GM12878 (cell line): ENCODE results near the gene DRAP1. TPM values are rescaled to one million over a fixed set of nuclear protein-coding genes. Genes with fewer than 3 reads are reported as not detected.

Source experiments
- ATAC-seq: fragments of 200-7000 bp; cut with Tn5 transposase; 3 replicates; pipeline ENCODE4 v1.9.1; 2020; ENCODE audit warnings: mild to moderate bottlenecking, moderate library complexity
- BruUV-seq: library from RNA; stranded (reverse); fragments of 400-500 nt; replicated peaks from 2 replicates; lab custom pipeline; 2021; lab: Mats Ljungman, UMichigan
- CTCF ChIA-PET: fragments of 300-600 bp; sonication (Branson Sonifier 250); formaldehyde crosslinking; extraction: SDS; loops from one replicate; lab custom pipeline; 2021; ENCODE audit warnings: inconsistent platforms; lab: Yijun Ruan, JAX
- POLR2A ChIA-PET: fragments of 350-600 bp; formaldehyde crosslinking; extraction: SDS; loops from one replicate; lab custom pipeline; 2021; ENCODE audit warnings: inconsistent platforms; lab: Charles Lee
- RAD21 ChIA-PET: fragments of 300-600 bp; sonication (Branson Sonifier 250); formaldehyde crosslinking; loops from one replicate; lab custom pipeline; 2023; ENCODE audit warnings: antibody characterized with exemption; ENCODE audit not compliant: unreplicated experiment; lab: Charles Lee
- SMC1A ChIA-PET: fragments of 300-600 bp; sonication (Branson Sonifier 250); formaldehyde crosslinking; loops from one replicate; lab custom pipeline; 2023; ENCODE audit not compliant: unreplicated experiment, uncharacterized antibody; lab: Charles Lee
- DNase-seq: peaks from one replicate; pipeline ENCODE4 v3.0.0-alpha.2; 2011; ENCODE audit warnings: low read depth, low spot score
- FAIRE-seq: peaks from 3 replicates; lab custom pipeline; 2011; peaks lifted over from hg19 to GRCh38; lab: Jason Lieb, UNC
- H2AFZ ChIP-seq: 2 replicates; pipeline ENCODE4 v1.6.0; 2011; ENCODE audit warnings: low read depth, low read length, control low read depth; ENCODE audit not compliant: control insufficient read depth
- H3K27ac ChIP-seq: 2 replicates; pipeline ENCODE4 v1.5.1; 2011; ENCODE audit warnings: control low read depth; ENCODE audit not compliant: control insufficient read depth, insufficient read depth
- H3K27me3 ChIP-seq, 2 experiments: replicated peaks in 1 of 2; 2 replicates each; pipeline versions ENCODE4 v1.6.0 to v1.6.1; 2011; ENCODE audit warnings: low read length in 1 of 2; ENCODE audit not compliant: control insufficient read depth in 2 of 2, insufficient read depth in 2 of 2
- H3K36me3 ChIP-seq, 2 experiments: 2 replicates each; pipeline ENCODE4 v1.5.1; 2011; ENCODE audit warnings: low read length in 1 of 2; ENCODE audit not compliant: control insufficient read depth in 2 of 2, insufficient read depth in 2 of 2
- H3K4me1 ChIP-seq: 2 replicates; pipeline ENCODE4 v1.6.1; 2011; ENCODE audit warnings: mild to moderate bottlenecking, low read length, moderate library complexity, mixed read lengths; ENCODE audit not compliant: control insufficient read depth, insufficient read depth
- H3K4me2 ChIP-seq: 2 replicates; pipeline ENCODE4 v1.6.0; 2011; ENCODE audit warnings: control low read depth; ENCODE audit not compliant: control insufficient read depth, insufficient read depth
- H3K4me3 ChIP-seq: fragments of 200-600 bp; sonication (generic); 2 replicates; pipeline ENCODE4 v1.5.1; 2016
- H3K79me2 ChIP-seq: 2 replicates; pipeline ENCODE4 v1.6.0; 2011; ENCODE audit warnings: low read length; ENCODE audit not compliant: control insufficient read depth, insufficient read depth
- H3K9ac ChIP-seq: 2 replicates; pipeline ENCODE4 v1.8.0; 2011; ENCODE audit warnings: low read length, control low read depth, mixed read lengths; ENCODE audit not compliant: control insufficient read depth, insufficient read depth
- H3K9me3 ChIP-seq: replicated peaks from 3 replicates; pipeline ENCODE4 v1.5.1; 2011; ENCODE audit warnings: mild to moderate bottlenecking, low read length; ENCODE audit not compliant: control insufficient read depth, insufficient read depth
- H4K20me1 ChIP-seq: 2 replicates; pipeline ENCODE4 v1.6.0; 2011; ENCODE audit not compliant: control insufficient read depth, insufficient read depth
- BHLHE40 ChIP-seq, 2 experiments: fragments of 450-650 bp in 1 of 2; IDR thresholded peaks; 2 replicates each; pipeline ENCODE4 v1.6.1; 2011 to 2017; ENCODE audit warnings: low read depth in 2 of 2, borderline replicate concordance in 1 of 2, improper control_type of control experiment in 1 of 2, low read length in 1 of 2, mild to moderate bottlenecking in 1 of 2
- CEBPB ChIP-seq, 2 experiments: fragments of 150-350 bp in 1 of 2; IDR thresholded peaks; 2 replicates each; pipeline ENCODE4 v1.6.1; 2012 to 2014; ENCODE audit warnings: low read depth in 2 of 2, low read length in 2 of 2, borderline replicate concordance in 1 of 2, inconsistent platforms in 1 of 2
- CREM ChIP-seq: IDR thresholded peaks from 2 replicates; pipeline ENCODE4 v1.6.1; 2014; ENCODE audit warnings: antibody characterized with exemption, low read depth
- ELK1 ChIP-seq: IDR thresholded peaks from 2 replicates; pipeline ENCODE4 v1.6.1; 2012; ENCODE audit warnings: low read depth, low read length, improper control_type of control experiment
- IRF3 ChIP-seq: fragments of 450-650 bp; IDR thresholded peaks from 2 replicates; pipeline ENCODE4 v1.6.1; 2014; ENCODE audit warnings: mild to moderate bottlenecking
- KAT2A ChIP-seq: conservative IDR thresholded peaks from 2 replicates; pipeline ENCODE4 v1.6.1; 2011; ENCODE audit warnings: low read depth, low read length; ENCODE audit not compliant: control insufficient read depth
- LARP7 ChIP-seq: fragments of 450-650 bp; IDR thresholded peaks from 2 replicates; pipeline ENCODE4 v1.6.1; 2017; ENCODE audit warnings: mild to moderate bottlenecking
- MXI1 ChIP-seq: fragments of 150-350 bp; IDR thresholded peaks from 2 replicates; pipeline ENCODE4 v1.6.1; 2011; ENCODE audit warnings: low read depth, mild to moderate bottlenecking, inconsistent platforms, low read length, improper control_type of control experiment
- NKRF ChIP-seq: fragments of 450-650 bp; conservative IDR thresholded peaks from 2 replicates; pipeline ENCODE4 v1.6.1; 2017; ENCODE audit warnings: mild to moderate bottlenecking, moderate library complexity
- RB1 ChIP-seq: fragments of 450-650 bp; formaldehyde crosslinking; IDR thresholded peaks from 2 replicates; pipeline ENCODE4 v1.6.1; 2017; ENCODE audit warnings: mild to moderate bottlenecking, borderline replicate concordance
- RCOR1 ChIP-seq: conservative IDR thresholded peaks from 2 replicates; pipeline ENCODE4 v1.6.1; 2012; ENCODE audit warnings: low read depth, low read length, improper control_type of control experiment
- SMAD5 ChIP-seq: IDR thresholded peaks from 2 replicates; pipeline ENCODE4 v1.6.1; 2016; ENCODE audit warnings: antibody characterized with exemption, low read depth
- SMARCA5 ChIP-seq: fragments of 450-650 bp; IDR thresholded peaks from 2 replicates; pipeline ENCODE4 v1.6.1; 2017; ENCODE audit warnings: mild to moderate bottlenecking
- YBX1 ChIP-seq: fragments of 450-650 bp; IDR thresholded peaks from 2 replicates; pipeline ENCODE4 v1.6.1; 2016; ENCODE audit warnings: antibody characterized with exemption
- WGBS: methylation state at CpG from one replicate; pipeline ENCODE4 v1.1.6; 2016; ENCODE audit warnings: low lambda C conversion rate; ENCODE audit not compliant: insufficient replicate concordance, insufficient coverage; ENCODE audit errors: missing lambda C conversion rate; 5-methylcytosine and 5-hydroxymethylcytosine counted together
- in situ Hi-C: fragments of 300-500 bp; cut with MboI; formaldehyde crosslinking; loops from 9 replicates; pipeline ENCODE4 v1.14.3; 2018; ENCODE audit warnings: mixed read lengths
- intact Hi-C: fragments of 100-400 bp; cut with micrococcal nuclease; formaldehyde crosslinking; loops from one replicate; pipeline ENCODE4 v1.14.2; 2022; ENCODE audit not compliant: unreplicated experiment
- polyA plus RNA-seq, 11 experiments: library from polyadenylated mRNA; depleted of rRNA in 4 of 11; unstranded in 6 of 11; stranded (reverse) in 5 of 11; fragments of >200 nt; fragmentation: Nextera tagmentation in 4 of 11; fragmentation: Illumina TruSeq in 1 of 11; extraction: Ambion mirVana in 4 of 11; extraction: Trizol in 1 of 11; gene quantifications; 1 replicate in 1 of 11; 2 replicates in 10 of 11; pipeline versions ENCODE4 v1.2.1 to v1.2.3, GENCODE V29; 2011 to 2016; ENCODE audit warnings: inconsistent platforms in 2 of 11, missing spikeins in 2 of 11, low read depth in 1 of 11
- total RNA-seq, 4 experiments: library from RNA; depleted of rRNA in 3 of 4; stranded (reverse); fragments of >200 nt in 3 of 4; fragmentation: Illumina TruSeq in 1 of 4; extraction: Trizol in 1 of 4; gene quantifications; 2 replicates each; pipeline versions ENCODE4 v1.2.1 to v1.2.3, GENCODE V29; 2013 to 2021
- TF ChIP-seq, protein P1 (sequence below): fragments of 450-650 bp; IDR thresholded peaks from 2 replicates; pipeline ENCODE4 v1.6.1; 2017; ENCODE audit warnings: borderline replicate concordance
- TF ChIP-seq, protein P2 (sequence below): IDR thresholded peaks from 2 replicates; pipeline ENCODE4 v1.6.1; 2011; ENCODE audit warnings: mild to moderate bottlenecking, low read depth, low read length, moderate library complexity; ENCODE audit not compliant: insufficient replicate concordance

The DRAP1 gene
- total and polyA plus RNA-seq, 10 of the 15 experiments (the other 5 are each of a cell fraction or from before 2014, with no cell fraction given) = 9.4 to 163 (median 114) TPM

- peak overlapping the region; percentile 65 for H3K4me3 ChIP-seq
- no peaks in the 10 kb centered on the region for H4K20me1 ChIP-seq
- FAIRE-seq = peak; percentile 99
- ATAC-seq = peak; percentile 95
- WGBS = 8% methylated on average over 9 of the region's 9 CpGs
- ChIA-PET POLR2A (interaction anchor here (0.5 to 3.1 kb wide), 14 partner anchors 8 to 806 kb away, joined by 3 to 29 read pairs (median 4); partner anchors contain the start of genes CCDC85B and FOSL1), SMC1A (interaction anchor here (1.1 to 2.3 kb wide), 3 partner anchors 15 to 38 kb away, joined by 3 to 19 read pairs (median 8); partner anchors contain the start of gene CCDC85B), CTCF (interaction anchor here (1.0 to 2.0 kb wide), 5 partner anchors 34 to 69 kb away, joined by 4 to 7 read pairs (median 4); partner anchors contain the start of genes CCDC85B, FIBP and MUS81), RAD21 (interaction anchor here (0.5 to 1.6 kb wide), 10 partner anchors 26 to 208 kb away, joined by 3 to 7 read pairs (median 4); partner anchors contain the start of genes BANF1, CCDC85B, EIF1AD and FIBP)
- no peaks in the 10 kb centered on the region for H3K27me3 ChIP-seq
- in situ Hi-C loops (no loop called here), intact Hi-C loops (loop anchor here (5.0 kb wide), 1 partner anchor 36 kb away; the partner anchor contains the start of gene CCDC85B)
- H3K9me3 ChIP-seq = no peaks in the 10 kb centered on the region
- peak overlapping the region; percentile 99 for H3K27ac ChIP-seq
- no peaks in the 10 kb centered on the region; a peak in 1 of 4 replicates for H3K36me3 ChIP-seq
- H2AFZ ChIP-seq = peak overlapping the region; percentile 75
- peak overlapping the region; percentile 92 for H3K4me2 ChIP-seq
- H3K79me2 ChIP-seq = no peaks in the 10 kb centered on the region
- H3K9ac ChIP-seq = peak overlapping the region; percentile 83
- peaks cover 20% of the 10 kb centered on the region for H3K4me1 ChIP-seq
- DNase-seq = peak; percentile 84
- TSS peak; percentile 94 for BruUV-seq
- TF ChIP-seq SMARCA5 = no peak
- no peak for TF ChIP-seq KAT2A
- TF ChIP-seq MXI1 = no peak
- TF ChIP-seq, protein P1, sequence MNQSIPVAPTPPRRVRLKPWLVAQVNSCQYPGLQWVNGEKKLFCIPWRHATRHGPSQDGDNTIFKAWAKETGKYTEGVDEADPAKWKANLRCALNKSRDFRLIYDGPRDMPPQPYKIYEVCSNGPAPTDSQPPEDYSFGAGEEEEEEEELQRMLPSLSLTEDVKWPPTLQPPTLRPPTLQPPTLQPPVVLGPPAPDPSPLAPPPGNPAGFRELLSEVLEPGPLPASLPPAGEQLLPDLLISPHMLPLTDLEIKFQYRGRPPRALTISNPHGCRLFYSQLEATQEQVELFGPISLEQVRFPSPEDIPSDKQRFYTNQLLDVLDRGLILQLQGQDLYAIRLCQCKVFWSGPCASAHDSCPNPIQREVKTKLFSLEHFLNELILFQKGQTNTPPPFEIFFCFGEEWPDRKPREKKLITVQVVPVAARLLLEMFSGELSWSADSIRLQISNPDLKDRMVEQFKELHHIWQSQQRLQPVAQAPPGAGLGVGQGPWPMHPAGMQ = no peak
- TF ChIP-seq LARP7 = no peak
- TF ChIP-seq SMAD5 = no peak
- TF ChIP-seq IRF3 = 0 out of 2 replicates have a peak, but pooled peaks have one; percentile 2
- peak; percentile 11 to 33; a peak in 1 of 4 replicates for TF ChIP-seq BHLHE40 (IDR thresholded peaks at IDR 0.05; ENCODE audit: borderline replicate concordance in 1 of 2, low read depth in 2 of 2, low read length in 1 of 2)
- no peak for TF ChIP-seq RCOR1
- no peak for TF ChIP-seq CEBPB (IDR thresholded peaks at IDR 0.05; ENCODE audit: borderline replicate concordance in 1 of 2, low read depth in 2 of 2, low read length in 2 of 2)
- TF ChIP-seq CREM = peak; percentile 14; the same call in 1 of the 2 replicates
- TF ChIP-seq YBX1 = no peak
- TF ChIP-seq NKRF = no peak
- peak; percentile 41; the same call in 1 of the 2 replicates for TF ChIP-seq RB1
- TF ChIP-seq, protein P2, sequence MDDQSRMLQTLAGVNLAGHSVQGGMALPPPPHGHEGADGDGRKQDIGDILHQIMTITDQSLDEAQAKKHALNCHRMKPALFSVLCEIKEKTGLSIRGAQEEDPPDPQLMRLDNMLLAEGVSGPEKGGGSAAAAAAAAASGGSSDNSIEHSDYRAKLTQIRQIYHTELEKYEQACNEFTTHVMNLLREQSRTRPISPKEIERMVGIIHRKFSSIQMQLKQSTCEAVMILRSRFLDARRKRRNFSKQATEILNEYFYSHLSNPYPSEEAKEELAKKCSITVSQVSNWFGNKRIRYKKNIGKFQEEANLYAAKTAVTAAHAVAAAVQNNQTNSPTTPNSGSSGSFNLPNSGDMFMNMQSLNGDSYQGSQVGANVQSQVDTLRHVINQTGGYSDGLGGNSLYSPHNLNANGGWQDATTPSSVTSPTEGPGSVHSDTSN = no peak
- TF ChIP-seq ELK1 = no peak
Observed at GRCh38 chr11:65927904-65928397, 8.7 kb downstream of the DRAP1 start.
